HepG2 (cell line): ENCODE measurements around the gene ERBB3. TPM values are rescaled to one million over a fixed set of nuclear protein-coding genes. Genes with fewer than 3 reads are reported as not detected.

Source experiments
- CBX1 ChIP-seq: IDR thresholded peaks from one replicate; pipeline ENCODE4 v1.6.1; 2016; ENCODE audit warnings: antibody characterized with exemption, low read depth
- DMAP1 ChIP-seq: IDR thresholded peaks from 2 replicates; pipeline ENCODE4 v1.6.1; 2016
- FOXA1 ChIP-seq, 2 experiments: fragments of 450-650 bp in 1 of 2; sonication (generic) in 1 of 2; formaldehyde crosslinking in 1 of 2; IDR thresholded peaks; 2 replicates each; pipeline versions ENCODE4 v1.4.0 to v1.6.1; 2016 to 2020; ENCODE audit warnings: missing genetic modification reagents in 1 of 2
- FOXA3 ChIP-seq: IDR thresholded peaks from 2 replicates; pipeline ENCODE4 v1.6.1; 2016; ENCODE audit warnings: missing genetic modification reagents, missing compliant biosample characterization
- HDAC2 ChIP-seq: sonication (generic); formaldehyde crosslinking; IDR thresholded peaks from 2 replicates; pipeline ENCODE4 v1.4.0; 2020; ENCODE audit warnings: missing genetic modification reagents
- HNF4A ChIP-seq: sonication (generic); formaldehyde crosslinking; IDR thresholded peaks from 2 replicates; pipeline ENCODE4 v1.4.0; 2020; ENCODE audit warnings: missing genetic modification reagents
- KDM4B ChIP-seq: sonication (generic); formaldehyde crosslinking; IDR thresholded peaks from 2 replicates; pipeline ENCODE4 v1.4.0; 2020; ENCODE audit warnings: missing genetic modification reagents
- KDM5B ChIP-seq: sonication (generic); formaldehyde crosslinking; IDR thresholded peaks from 2 replicates; pipeline ENCODE4 v1.4.0; 2020; ENCODE audit warnings: missing genetic modification reagents, mild to moderate bottlenecking, borderline replicate concordance
- KDM6A ChIP-seq: IDR thresholded peaks from 2 replicates; pipeline ENCODE4 v1.6.1; 2016; ENCODE audit warnings: low read depth
- MBNL3 ChIP-seq: fragments of 250-450 bp; sonication (Bioruptor Pico); conservative IDR thresholded peaks from 2 replicates; pipeline ENCODE4 v1.8.0; 2022; ENCODE audit warnings: mild to moderate bottlenecking, inconsistent platforms
- MED1 ChIP-seq: sonication (generic); formaldehyde crosslinking; IDR thresholded peaks from 2 replicates; pipeline ENCODE4 v1.4.0; 2020; ENCODE audit warnings: missing genetic modification reagents
- NKX3-1 ChIP-seq: sonication (generic); formaldehyde crosslinking; IDR thresholded peaks from 2 replicates; pipeline ENCODE4 v1.5.0; 2020; ENCODE audit warnings: missing genetic modification reagents
- RBFOX2 ChIP-seq: fragments of 200-400 bp; formaldehyde crosslinking; IDR thresholded peaks from 2 replicates; pipeline ENCODE4 v1.6.1; 2017; ENCODE audit warnings: low read depth, mild to moderate bottlenecking, low read length
- SIN3A ChIP-seq: IDR thresholded peaks from 2 replicates; pipeline ENCODE4 v1.6.1; 2011; ENCODE audit warnings: low read depth, mild to moderate bottlenecking, control low read depth, low read length, borderline replicate concordance
- SMARCE1 ChIP-seq: fragments of 450-650 bp; IDR thresholded peaks from 2 replicates; pipeline ENCODE4 v1.6.1; 2017; ENCODE audit warnings: borderline replicate concordance
- SSRP1 ChIP-seq: IDR thresholded peaks from 2 replicates; pipeline ENCODE4 v1.6.1; 2016; ENCODE audit warnings: control low read depth
- SUZ12 ChIP-seq: fragments of 150-350 bp; IDR thresholded peaks from 2 replicates; pipeline ENCODE4 v1.6.1; 2014; ENCODE audit warnings: low read depth, low read length
- ZBED4 ChIP-seq: sonication (generic); formaldehyde crosslinking; IDR thresholded peaks from 2 replicates; pipeline ENCODE4 v1.4.0; 2020; ENCODE audit warnings: missing genetic modification reagents, borderline replicate concordance
- ZBTB4 ChIP-seq: sonication (generic); formaldehyde crosslinking; IDR thresholded peaks from 2 replicates; pipeline ENCODE4 v1.4.0; 2020; ENCODE audit warnings: missing genetic modification reagents, mild to moderate bottlenecking, borderline replicate concordance
- ZNF503 ChIP-seq: sonication (generic); formaldehyde crosslinking; IDR thresholded peaks from 2 replicates; pipeline ENCODE4 v1.4.0; 2020; ENCODE audit warnings: missing genetic modification reagents
- ZNF644 ChIP-seq: IDR thresholded peaks from 2 replicates; pipeline ENCODE4 v1.6.1; 2016; ENCODE audit warnings: low read depth
- ZNF674 ChIP-seq: sonication (generic); formaldehyde crosslinking; IDR thresholded peaks from 2 replicates; pipeline ENCODE4 v1.5.0; 2020; ENCODE audit warnings: low read depth, mild to moderate bottlenecking, missing genetic modification reagents
- ZNF713 ChIP-seq: sonication (generic); formaldehyde crosslinking; IDR thresholded peaks from 2 replicates; pipeline ENCODE4 v1.4.0; 2020; ENCODE audit warnings: mild to moderate bottlenecking, missing genetic modification reagents
- polyA plus RNA-seq, 8 experiments: library from polyadenylated mRNA; depleted of rRNA in 3 of 8; stranded (reverse) in 7 of 8; unstranded in 1 of 8; fragments of >200 nt; fragmentation: Illumina TruSeq in 4 of 8; extraction: Trizol in 4 of 8; gene quantifications; 2 replicates each; pipeline versions ENCODE4 v1.2.1 to v1.2.3, GENCODE V29; 2011 to 2016; ENCODE audit warnings: low read depth in 4 of 8, missing spikeins in 1 of 8, mixed read lengths in 1 of 8; ENCODE audit not compliant: insufficient read depth in 1 of 8
- total RNA-seq, 5 experiments: library from RNA; depleted of rRNA; stranded (reverse); fragments of >200 nt; fragmentation: Illumina TruSeq; extraction: Trizol; gene quantifications; 2 replicates each; pipeline ENCODE4 v1.2.3, GENCODE V29; 2016; ENCODE audit warnings: low read depth in 1 of 5

Gene ERBB3
- total and polyA plus RNA-seq, 2 of the 13 experiments (the other 11 are each of a cell fraction or from before 2014, with no cell fraction given) = 93.6 to 358 TPM

- TF ChIP-seq SIN3A (no peak), FOXA3 (CRISPR knock-in tag) (no peak), MBNL3 (CRISPR knock-in tag) (no peak), ZNF503 (CRISPR knock-in tag) (no peak), DMAP1 (CRISPR knock-in tag) (no peak), HNF4A (0 out of 2 replicates have a peak, but pooled peaks have one; percentile 14), KDM5B (CRISPR knock-in tag) (no peak), ZNF644 (CRISPR knock-in tag) (0 out of 2 replicates have a peak, but pooled peaks have one; percentile 40), FOXA1 (IDR thresholded peaks at IDR 0.05) (no peak), FOXA1 (CRISPR knock-in tag; IDR thresholded peaks at IDR 0.05) (peak; percentile 55; the same call in 1 of the 2 replicates), KDM4B (CRISPR knock-in tag) (no peak), MED1 (CRISPR knock-in tag) (0 out of 2 replicates have a peak, but pooled peaks have one; percentile 22), KDM6A (no peak), ZBTB4 (CRISPR knock-in tag) (no peak), HDAC2 (CRISPR knock-in tag) (0 out of 2 replicates have a peak, but pooled peaks have one; percentile 19), ZBED4 (CRISPR knock-in tag) (no peak), SMARCE1 (no peak), ZNF713 (CRISPR knock-in tag) (no peak), RBFOX2 (0 out of 2 replicates have a peak, but pooled peaks have one; percentile 30), ZNF674 (CRISPR knock-in tag) (no peak), NKX3-1 (no peak), SUZ12 (no peak), SSRP1 (CRISPR knock-in tag) (no peak), CBX1 (no peak)
These were observed 42.7 kb downstream of the ERBB3 start (continued) for GRCh38 chr12:56122637-56123036.
